ENCODE results near the gene ARSD. TPM values are rescaled to one million over a fixed set of nuclear protein-coding genes. Genes with fewer than 3 reads are reported as not detected.
"Not testable (repeated sequence)": the region's sequence is repeated elsewhere in the genome, so short reads cannot be mapped to it uniquely, and the experiment has no call there.

Gene ARSD
- total and polyA plus RNA-seq, 4 donors = 1.9 to 23.3 (median 16.3) TPM

GRCh38 chrX:2954541-2954940 is 25.4 kb upstream of the ARSD start:
- Histone ChIP-seq H3K36me3 (ENCODE audit: control insufficient read depth in 1 of 2, insufficient read depth in 2 of 2, low read length in 1 of 2) (peaks cover 0 to 1% of the 10 kb centered on the region in 2 donors), H3K4me1 (ENCODE audit: control insufficient read depth in 1 of 2, insufficient read depth in 2 of 2, low read length in 2 of 2) (no peaks in the 10 kb centered on the region), H3K4me3 (ENCODE audit: low read length in 2 of 2) (no peak overlapping the region), H3K9me3 (ENCODE audit: control insufficient read depth, low read length) (no peaks in the 10 kb centered on the region), H3K27ac (ENCODE audit: low read depth in 1 of 2, low read length in 2 of 2) (no peak overlapping the region), H3K27me3 (ENCODE audit: control insufficient read depth in 1 of 2, insufficient read depth in 2 of 2, low read length in 1 of 2) (no peaks in the 10 kb centered on the region)
- WGBS, 2 donors = 89 to 94% methylated on average over 4 of the region's 4 CpGs
- ATAC-seq (ENCODE audit: low FRiP score) (no peak), DNase-seq (no peak)
- intact Hi-C loops (cut with DNase I) = no loop called here

- 90 to 97% methylated on average over 20 of the region's 20 CpGs for WGBS, 2 donors
- intact Hi-C loops (cut with DNase I) = not testable (repeated sequence)
These were observed 8.8 kb upstream of the ARSD start for GRCh38 chrX:2937942-2938341.

GRCh38 chrX:2934715-2935710 is 5.9 kb upstream of the ARSD start:
- DNase-seq (no peak), ATAC-seq (ENCODE audit: low FRiP score) (no peak)
- Histone ChIP-seq H3K4me3 (ENCODE audit: low read length in 2 of 2) (no peak overlapping the region), H3K27me3 (ENCODE audit: control insufficient read depth in 1 of 2, insufficient read depth in 2 of 2, low read length in 1 of 2) (no peaks in the 10 kb centered on the region), H3K4me1 (ENCODE audit: control insufficient read depth in 1 of 2, insufficient read depth in 2 of 2, low read length in 2 of 2) (no peaks in the 10 kb centered on the region), H3K36me3 (ENCODE audit: control insufficient read depth in 1 of 2, insufficient read depth in 2 of 2, low read length in 1 of 2) (no peaks in the 10 kb centered on the region), H3K9me3 (ENCODE audit: control insufficient read depth, low read length) (no peaks in the 10 kb centered on the region), H3K27ac (ENCODE audit: low read depth in 1 of 2, low read length in 2 of 2) (no peak overlapping the region)
- 78 to 86% methylated on average over 18 of the region's 18 CpGs for WGBS, 2 donors
- intact Hi-C loops (cut with DNase I) = no loop called here

More at GRCh38 chrX:2937942-2938341, 8.8 kb upstream of the ARSD start:
- H3K4me1 ChIP-seq (ENCODE audit: control insufficient read depth in 1 of 2, insufficient read depth in 2 of 2, low read length in 2 of 2); H3K4me3 ChIP-seq (ENCODE audit: low read length in 2 of 2); H3K27ac ChIP-seq (ENCODE audit: low read depth in 1 of 2, low read length in 2 of 2); H3K27me3 ChIP-seq (ENCODE audit: control insufficient read depth in 1 of 2, insufficient read depth in 2 of 2, low read length in 1 of 2); H3K9me3 ChIP-seq (ENCODE audit: control insufficient read depth, low read length); DNase-seq; ATAC-seq (ENCODE audit: low FRiP score); H3K36me3 ChIP-seq (ENCODE audit: control insufficient read depth in 1 of 2, insufficient read depth in 2 of 2, low read length in 1 of 2): not testable (repeated sequence)

- Histone ChIP-seq H3K27ac (ENCODE audit: low read depth in 1 of 2, low read length in 2 of 2) (no peak overlapping the region), H3K4me3 (ENCODE audit: low read length in 2 of 2) (no peak overlapping the region), H3K9me3 (ENCODE audit: control insufficient read depth, low read length) (no peaks in the 10 kb centered on the region), H3K36me3 (ENCODE audit: control insufficient read depth in 1 of 2, insufficient read depth in 2 of 2, low read length in 1 of 2) (no peaks in the 10 kb centered on the region), H3K4me1 (ENCODE audit: control insufficient read depth in 1 of 2, insufficient read depth in 2 of 2, low read length in 2 of 2) (no peaks in the 10 kb centered on the region), H3K27me3 (ENCODE audit: control insufficient read depth in 1 of 2, insufficient read depth in 2 of 2, low read length in 1 of 2) (no peaks in the 10 kb centered on the region)
- 84 to 88% methylated on average over 19 of the region's 19 CpGs for WGBS, 2 donors
- DNase-seq (no peak), ATAC-seq (ENCODE audit: low FRiP score) (no peak)
- intact Hi-C loops (cut with DNase I) = no loop called here
These were observed 4.2 kb upstream of the ARSD start for GRCh38 chrX:2933125-2933900.

GRCh38 chrX:2931612-2932011 is 2.5 kb upstream of the ARSD start:
- no peaks in the 10 kb centered on the region for H3K4me1 ChIP-seq (ENCODE audit: control insufficient read depth in 1 of 2, insufficient read depth in 2 of 2, low read length in 2 of 2)
- H3K4me3 ChIP-seq (ENCODE audit: low read length in 2 of 2) = no peak overlapping the region
- no peak overlapping the region for H3K27ac ChIP-seq (ENCODE audit: low read depth in 1 of 2, low read length in 2 of 2)
- 61 to 70% methylated on average over 4 of the region's 4 CpGs for WGBS, 2 donors
- no peaks in the 10 kb centered on the region for H3K36me3 ChIP-seq (ENCODE audit: control insufficient read depth in 1 of 2, insufficient read depth in 2 of 2, low read length in 1 of 2)
- no peak for ATAC-seq (ENCODE audit: low FRiP score)
- no peaks in the 10 kb centered on the region for H3K27me3 ChIP-seq (ENCODE audit: control insufficient read depth in 1 of 2, insufficient read depth in 2 of 2, low read length in 1 of 2)
- no peak for DNase-seq
- intact Hi-C loops (cut with DNase I) = no loop called here
- H3K9me3 ChIP-seq (ENCODE audit: control insufficient read depth, low read length) = no peaks in the 10 kb centered on the region

GRCh38 chrX:2931155-2931554 is 2.0 kb upstream of the ARSD start:
- no peaks in the 10 kb centered on the region for H3K36me3 ChIP-seq (ENCODE audit: control insufficient read depth in 1 of 2, insufficient read depth in 2 of 2, low read length in 1 of 2)
- ATAC-seq (ENCODE audit: low FRiP score) (no peak), DNase-seq (no peak)
- H3K4me1 ChIP-seq (ENCODE audit: control insufficient read depth in 1 of 2, insufficient read depth in 2 of 2, low read length in 2 of 2) = no peaks in the 10 kb centered on the region
- no peak overlapping the region for H3K27ac ChIP-seq (ENCODE audit: low read depth in 1 of 2, low read length in 2 of 2)
- intact Hi-C loops (cut with DNase I) = no loop called here
- H3K27me3 ChIP-seq (ENCODE audit: control insufficient read depth in 1 of 2, insufficient read depth in 2 of 2, low read length in 1 of 2) = no peaks in the 10 kb centered on the region
- H3K4me3 ChIP-seq (ENCODE audit: low read length in 2 of 2) = no peak overlapping the region
- WGBS, 2 donors = 78 to 85% methylated on average over 2 of the region's 2 CpGs
- no peaks in the 10 kb centered on the region for H3K9me3 ChIP-seq (ENCODE audit: control insufficient read depth, low read length)

GRCh38 chrX:2928191-2928582 is 952 bp downstream of the ARSD start:
- ATAC-seq (ENCODE audit: low FRiP score) (peak; percentile 79), DNase-seq (peak; percentile 83 to 85)
- 1% methylated on average over 24 to 27 of the region's 27 CpGs for WGBS, 2 donors
- intact Hi-C loops (cut with DNase I) = no loop called here
- H3K27me3 ChIP-seq (ENCODE audit: control insufficient read depth in 1 of 2, insufficient read depth in 2 of 2, low read length in 1 of 2) = no peaks in the 10 kb centered on the region
- H3K9me3 ChIP-seq (ENCODE audit: control insufficient read depth, low read length) = no peaks in the 10 kb centered on the region
- H3K36me3 ChIP-seq (ENCODE audit: control insufficient read depth in 1 of 2, insufficient read depth in 2 of 2, low read length in 1 of 2) = no peaks in the 10 kb centered on the region
- H3K27ac ChIP-seq (ENCODE audit: low read depth in 1 of 2, low read length in 2 of 2) = peak overlapping the region; percentile 17 to 56
- no peaks in the 10 kb centered on the region for H3K4me1 ChIP-seq (ENCODE audit: control insufficient read depth in 1 of 2, insufficient read depth in 2 of 2, low read length in 2 of 2)
- peak overlapping the region; percentile 23 to 68 for H3K4me3 ChIP-seq (ENCODE audit: low read length in 2 of 2)

- intact Hi-C loops (cut with DNase I) = no loop called here
- Histone ChIP-seq H3K4me3 (ENCODE audit: low read length in 2 of 2) (no peak overlapping the region), H3K27me3 (ENCODE audit: control insufficient read depth in 1 of 2, insufficient read depth in 2 of 2, low read length in 1 of 2) (no peaks in the 10 kb centered on the region), H3K9me3 (ENCODE audit: control insufficient read depth, low read length) (no peaks in the 10 kb centered on the region), H3K36me3 (ENCODE audit: control insufficient read depth in 1 of 2, insufficient read depth in 2 of 2, low read length in 1 of 2) (peaks cover 0 to 2% of the 10 kb centered on the region in 2 donors), H3K4me1 (ENCODE audit: control insufficient read depth in 1 of 2, insufficient read depth in 2 of 2, low read length in 2 of 2) (no peaks in the 10 kb centered on the region), H3K27ac (ENCODE audit: low read depth in 1 of 2, low read length in 2 of 2) (no peak overlapping the region)
- ATAC-seq (ENCODE audit: low FRiP score) (no peak), DNase-seq (no peak)
- 94 to 97% methylated on average over 15 of the region's 15 CpGs for WGBS, 2 donors
These were observed 2.4 kb downstream of the ARSD start for GRCh38 chrX:2926664-2927275.
